SK-N-SH treated with all-trans-retinoic acid at 6 μM for 48 hours (cell line): Measurements from ENCODE around the gene USP26.

Experiments
- ATAC-seq: fragments of 200-7000 bp; cut with Tn5 transposase; 3 replicates; pipeline ENCODE4 v1.9.1; 2020; ENCODE audit warnings: mild to moderate bottlenecking, moderate library complexity
- ARNTL ChIP-seq: fragments of 450-650 bp; formaldehyde crosslinking; IDR thresholded peaks from 2 replicates; pipeline ENCODE4 v1.5.0; 2020; ENCODE audit warnings: low read depth, mild to moderate bottlenecking, moderate library complexity, borderline replicate concordance
- BACH2 ChIP-seq: fragments of 250-450 bp; sonication (Bioruptor Pico); IDR thresholded peaks from 2 replicates; pipeline ENCODE4 v1.9.0; 2021; ENCODE audit warnings: mild to moderate bottlenecking, borderline replicate concordance
- CSDC2 ChIP-seq: fragments of 250-450 bp; sonication (Bioruptor Pico); IDR thresholded peaks from 2 replicates; pipeline ENCODE4 v1.5.0; 2020; ENCODE audit warnings: mild to moderate bottlenecking, moderate library complexity
- GLIS3 ChIP-seq: fragments of 250-450 bp; sonication (Bioruptor Pico); IDR thresholded peaks from 2 replicates; pipeline ENCODE4 v1.5.0; 2020; ENCODE audit warnings: mild to moderate bottlenecking, moderate library complexity
- OSR1 ChIP-seq: fragments of 250-450 bp; sonication (Bioruptor Pico); IDR thresholded peaks from 2 replicates; pipeline ENCODE4 v1.8.0; 2022; ENCODE audit warnings: moderate library complexity, mild to moderate bottlenecking, inconsistent platforms
- PPARA ChIP-seq: fragments of 250-450 bp; sonication (Bioruptor Pico); IDR thresholded peaks from 2 replicates; pipeline ENCODE4 v1.5.0; 2020; ENCODE audit warnings: mild to moderate bottlenecking, borderline replicate concordance
- RARB ChIP-seq: fragments of 250-450 bp; sonication (Bioruptor Pico); IDR thresholded peaks from 2 replicates; pipeline ENCODE4 v1.8.0; 2021; ENCODE audit warnings: mild to moderate bottlenecking, moderate library complexity
- SNAI2 ChIP-seq: fragments of 250-450 bp; sonication (Bioruptor Pico); IDR thresholded peaks from 2 replicates; pipeline ENCODE4 v1.5.0; 2020; ENCODE audit warnings: mild to moderate bottlenecking, moderate library complexity
- TCF4 ChIP-seq: fragments of 250-450 bp; sonication (Bioruptor Pico); IDR thresholded peaks from 2 replicates; pipeline ENCODE4 v1.8.0; 2021; ENCODE audit warnings: mild to moderate bottlenecking, moderate library complexity, borderline replicate concordance
- TOX ChIP-seq: fragments of 250-450 bp; sonication (Bioruptor Pico); IDR thresholded peaks from 2 replicates; pipeline ENCODE4 v1.8.0; 2021; ENCODE audit warnings: mild to moderate bottlenecking, moderate library complexity, borderline replicate concordance
- ZC3H10 ChIP-seq: fragments of 250-450 bp; sonication (Bioruptor Pico); IDR thresholded peaks from 2 replicates; pipeline ENCODE4 v1.5.1; 2021; ENCODE audit warnings: mild to moderate bottlenecking, moderate library complexity
- ZFP3 ChIP-seq: fragments of 250-450 bp; sonication (Bioruptor Pico); IDR thresholded peaks from 2 replicates; pipeline ENCODE4 v1.5.0; 2020; ENCODE audit warnings: mild to moderate bottlenecking, moderate library complexity
- ZFP30 ChIP-seq: fragments of 450-650 bp; formaldehyde crosslinking; IDR thresholded peaks from 2 replicates; pipeline ENCODE4 v1.5.0; 2022; ENCODE audit warnings: mild to moderate bottlenecking, moderate library complexity
- ZNF565 ChIP-seq: fragments of 450-650 bp; formaldehyde crosslinking; conservative IDR thresholded peaks from 2 replicates; pipeline ENCODE4 v1.5.0; 2020; ENCODE audit warnings: low read depth, mild to moderate bottlenecking, moderate library complexity
- ZNF70 ChIP-seq: fragments of 450-650 bp; formaldehyde crosslinking; IDR thresholded peaks from 2 replicates; pipeline ENCODE4 v1.5.0; 2020; ENCODE audit warnings: mild to moderate bottlenecking, moderate library complexity
- ZNF8 ChIP-seq: fragments of 450-650 bp; formaldehyde crosslinking; IDR thresholded peaks from 2 replicates; pipeline ENCODE4 v1.5.0; 2020; ENCODE audit warnings: mild to moderate bottlenecking, moderate library complexity
- TF ChIP-seq, protein P1 (sequence below): fragments of 250-450 bp; sonication (Bioruptor Pico); IDR thresholded peaks from 2 replicates; pipeline ENCODE4 v1.8.0; 2020; ENCODE audit warnings: mild to moderate bottlenecking, moderate library complexity, borderline replicate concordance
- TF ChIP-seq, protein P2 (sequence below): fragments of 250-450 bp; sonication (Bioruptor Pico); IDR thresholded peaks from 2 replicates; pipeline ENCODE4 v1.5.1; 2021; ENCODE audit warnings: mild to moderate bottlenecking, moderate library complexity
- TF ChIP-seq, protein P3 (sequence below): fragments of 250-450 bp; sonication (Bioruptor Pico); IDR thresholded peaks from 2 replicates; pipeline ENCODE4 v1.5.1; 2020; ENCODE audit warnings: low read depth, mild to moderate bottlenecking, moderate library complexity
- TF ChIP-seq, protein P4 (sequence below): fragments of 250-450 bp; sonication (Bioruptor Pico); IDR thresholded peaks from 2 replicates; pipeline ENCODE4 v1.5.0; 2020; ENCODE audit warnings: mild to moderate bottlenecking, moderate library complexity
- TF ChIP-seq, protein P5 (sequence below): fragments of 250-450 bp; sonication (Bioruptor Pico); IDR thresholded peaks from 2 replicates; pipeline ENCODE4 v1.8.0; 2021; ENCODE audit warnings: low read depth, mild to moderate bottlenecking, moderate library complexity, borderline replicate concordance

USP26 gene

DNA sequence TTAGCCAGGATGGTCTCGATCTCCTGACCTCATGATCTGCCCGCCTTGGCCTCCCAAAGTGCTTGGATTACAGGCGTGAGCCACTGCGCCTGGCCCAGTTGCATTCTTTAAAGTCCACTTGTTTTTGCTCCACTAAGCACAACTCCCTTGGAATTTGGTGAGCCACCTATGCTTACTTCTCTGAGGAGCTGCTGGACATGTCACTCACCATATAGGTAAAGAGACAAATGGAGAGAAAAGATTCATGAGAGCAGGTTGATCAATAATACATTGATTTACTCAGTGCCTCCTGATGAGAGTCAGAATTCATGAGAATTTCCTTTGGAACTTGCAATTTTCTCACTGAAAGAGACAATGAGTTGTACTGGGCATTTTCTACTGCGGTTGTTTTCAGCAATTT, 48.2 kb downstream of the USP26 start:
- ATAC-seq: no peak
- TF ChIP-seq ZFP30 (CRISPR knock-in tag) (no peak), TOX (CRISPR knock-in tag) (no peak), GLIS3 (CRISPR knock-in tag) (no peak), ARNTL (CRISPR knock-in tag) (no peak), PPARA (CRISPR knock-in tag) (no peak), CSDC2 (no peak), TCF4 (no peak), ZNF70 (CRISPR knock-in tag) (no peak), RARB (no peak), BACH2 (CRISPR knock-in tag) (no peak), ZNF565 (no peak), SNAI2 (no peak), OSR1 (CRISPR knock-in tag) (no peak), ZNF8 (CRISPR knock-in tag) (no peak)
- TF ChIP-seq, protein P1, sequence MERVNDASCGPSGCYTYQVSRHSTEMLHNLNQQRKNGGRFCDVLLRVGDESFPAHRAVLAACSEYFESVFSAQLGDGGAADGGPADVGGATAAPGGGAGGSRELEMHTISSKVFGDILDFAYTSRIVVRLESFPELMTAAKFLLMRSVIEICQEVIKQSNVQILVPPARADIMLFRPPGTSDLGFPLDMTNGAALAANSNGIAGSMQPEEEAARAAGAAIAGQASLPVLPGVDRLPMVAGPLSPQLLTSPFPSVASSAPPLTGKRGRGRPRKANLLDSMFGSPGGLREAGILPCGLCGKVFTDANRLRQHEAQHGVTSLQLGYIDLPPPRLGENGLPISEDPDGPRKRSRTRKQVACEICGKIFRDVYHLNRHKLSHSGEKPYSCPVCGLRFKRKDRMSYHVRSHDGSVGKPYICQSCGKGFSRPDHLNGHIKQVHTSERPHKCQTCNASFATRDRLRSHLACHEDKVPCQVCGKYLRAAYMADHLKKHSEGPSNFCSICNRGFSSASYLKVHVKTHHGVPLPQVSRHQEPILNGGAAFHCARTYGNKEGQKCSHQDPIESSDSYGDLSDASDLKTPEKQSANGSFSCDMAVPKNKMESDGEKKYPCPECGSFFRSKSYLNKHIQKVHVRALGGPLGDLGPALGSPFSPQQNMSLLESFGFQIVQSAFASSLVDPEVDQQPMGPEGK: no peak
- TF ChIP-seq, protein P2, sequence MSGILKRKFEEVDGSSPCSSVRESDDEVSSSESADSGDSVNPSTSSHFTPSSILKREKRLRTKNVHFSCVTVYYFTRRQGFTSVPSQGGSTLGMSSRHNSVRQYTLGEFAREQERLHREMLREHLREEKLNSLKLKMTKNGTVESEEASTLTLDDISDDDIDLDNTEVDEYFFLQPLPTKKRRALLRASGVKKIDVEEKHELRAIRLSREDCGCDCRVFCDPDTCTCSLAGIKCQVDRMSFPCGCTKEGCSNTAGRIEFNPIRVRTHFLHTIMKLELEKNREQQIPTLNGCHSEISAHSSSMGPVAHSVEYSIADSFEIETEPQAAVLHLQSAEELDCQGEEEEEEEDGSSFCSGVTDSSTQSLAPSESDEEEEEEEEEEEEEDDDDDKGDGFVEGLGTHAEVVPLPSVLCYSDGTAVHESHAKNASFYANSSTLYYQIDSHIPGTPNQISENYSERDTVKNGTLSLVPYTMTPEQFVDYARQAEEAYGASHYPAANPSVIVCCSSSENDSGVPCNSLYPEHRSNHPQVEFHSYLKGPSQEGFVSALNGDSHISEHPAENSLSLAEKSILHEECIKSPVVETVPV (CRISPR knock-in tag): no peak
- TF ChIP-seq, protein P3, sequence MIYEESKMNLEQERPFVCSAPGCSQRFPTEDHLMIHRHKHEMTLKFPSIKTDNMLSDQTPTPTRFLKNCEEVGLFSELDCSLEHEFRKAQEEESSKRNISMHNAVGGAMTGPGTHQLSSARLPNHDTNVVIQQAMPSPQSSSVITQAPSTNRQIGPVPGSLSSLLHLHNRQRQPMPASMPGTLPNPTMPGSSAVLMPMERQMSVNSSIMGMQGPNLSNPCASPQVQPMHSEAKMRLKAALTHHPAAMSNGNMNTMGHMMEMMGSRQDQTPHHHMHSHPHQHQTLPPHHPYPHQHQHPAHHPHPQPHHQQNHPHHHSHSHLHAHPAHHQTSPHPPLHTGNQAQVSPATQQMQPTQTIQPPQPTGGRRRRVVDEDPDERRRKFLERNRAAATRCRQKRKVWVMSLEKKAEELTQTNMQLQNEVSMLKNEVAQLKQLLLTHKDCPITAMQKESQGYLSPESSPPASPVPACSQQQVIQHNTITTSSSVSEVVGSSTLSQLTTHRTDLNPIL: no peak
- TF ChIP-seq, all 23 proteins: peak for 0

DNA sequence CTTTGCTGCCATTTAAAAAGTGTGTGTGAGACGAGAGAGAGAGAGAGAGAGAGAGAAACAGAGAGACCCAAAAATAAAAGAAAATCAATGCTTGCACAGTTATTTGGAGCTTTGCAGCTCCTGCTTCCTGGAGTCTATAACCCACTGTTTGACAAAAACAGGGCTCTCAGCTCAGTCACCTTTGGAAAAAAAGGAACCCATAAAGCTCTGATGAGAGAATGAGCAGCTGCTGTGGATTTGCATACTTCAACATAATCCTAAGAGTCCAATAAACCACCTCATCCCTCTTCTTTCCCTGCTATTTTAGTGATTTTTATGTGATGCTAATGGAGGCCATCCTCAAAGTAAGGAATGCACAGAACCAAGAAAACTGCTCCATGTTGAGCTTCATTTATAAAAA, 50.3 kb downstream of the USP26 start:
- TF ChIP-seq, protein P2 (CRISPR knock-in tag): no peak
- no peak for TF ChIP-seq ZC3H10 (CRISPR knock-in tag)
- no peak for TF ChIP-seq RARB
- TF ChIP-seq, protein P4, sequence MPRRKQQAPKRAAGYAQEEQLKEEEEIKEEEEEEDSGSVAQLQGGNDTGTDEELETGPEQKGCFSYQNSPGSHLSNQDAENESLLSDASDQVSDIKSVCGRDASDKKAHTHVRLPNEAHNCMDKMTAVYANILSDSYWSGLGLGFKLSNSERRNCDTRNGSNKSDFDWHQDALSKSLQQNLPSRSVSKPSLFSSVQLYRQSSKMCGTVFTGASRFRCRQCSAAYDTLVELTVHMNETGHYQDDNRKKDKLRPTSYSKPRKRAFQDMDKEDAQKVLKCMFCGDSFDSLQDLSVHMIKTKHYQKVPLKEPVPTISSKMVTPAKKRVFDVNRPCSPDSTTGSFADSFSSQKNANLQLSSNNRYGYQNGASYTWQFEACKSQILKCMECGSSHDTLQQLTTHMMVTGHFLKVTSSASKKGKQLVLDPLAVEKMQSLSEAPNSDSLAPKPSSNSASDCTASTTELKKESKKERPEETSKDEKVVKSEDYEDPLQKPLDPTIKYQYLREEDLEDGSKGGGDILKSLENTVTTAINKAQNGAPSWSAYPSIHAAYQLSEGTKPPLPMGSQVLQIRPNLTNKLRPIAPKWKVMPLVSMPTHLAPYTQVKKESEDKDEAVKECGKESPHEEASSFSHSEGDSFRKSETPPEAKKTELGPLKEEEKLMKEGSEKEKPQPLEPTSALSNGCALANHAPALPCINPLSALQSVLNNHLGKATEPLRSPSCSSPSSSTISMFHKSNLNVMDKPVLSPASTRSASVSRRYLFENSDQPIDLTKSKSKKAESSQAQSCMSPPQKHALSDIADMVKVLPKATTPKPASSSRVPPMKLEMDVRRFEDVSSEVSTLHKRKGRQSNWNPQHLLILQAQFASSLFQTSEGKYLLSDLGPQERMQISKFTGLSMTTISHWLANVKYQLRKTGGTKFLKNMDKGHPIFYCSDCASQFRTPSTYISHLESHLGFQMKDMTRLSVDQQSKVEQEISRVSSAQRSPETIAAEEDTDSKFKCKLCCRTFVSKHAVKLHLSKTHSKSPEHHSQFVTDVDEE (CRISPR knock-in tag): no peak
- TF ChIP-seq, protein P5, sequence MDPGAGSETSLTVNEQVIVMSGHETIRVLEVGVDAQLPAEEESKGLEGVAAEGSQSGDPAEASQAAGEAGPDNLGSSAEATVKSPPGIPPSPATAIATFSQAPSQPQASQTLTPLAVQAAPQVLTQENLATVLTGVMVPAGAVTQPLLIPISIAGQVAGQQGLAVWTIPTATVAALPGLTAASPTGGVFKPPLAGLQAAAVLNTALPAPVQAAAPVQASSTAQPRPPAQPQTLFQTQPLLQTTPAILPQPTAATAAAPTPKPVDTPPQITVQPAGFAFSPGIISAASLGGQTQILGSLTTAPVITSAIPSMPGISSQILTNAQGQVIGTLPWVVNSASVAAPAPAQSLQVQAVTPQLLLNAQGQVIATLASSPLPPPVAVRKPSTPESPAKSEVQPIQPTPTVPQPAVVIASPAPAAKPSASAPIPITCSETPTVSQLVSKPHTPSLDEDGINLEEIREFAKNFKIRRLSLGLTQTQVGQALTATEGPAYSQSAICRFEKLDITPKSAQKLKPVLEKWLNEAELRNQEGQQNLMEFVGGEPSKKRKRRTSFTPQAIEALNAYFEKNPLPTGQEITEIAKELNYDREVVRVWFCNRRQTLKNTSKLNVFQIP (CRISPR knock-in tag): no peak
- TF ChIP-seq ZFP3: no peak
- TF ChIP-seq ZFP30 (CRISPR knock-in tag): no peak
- TF ChIP-seq BACH2 (CRISPR knock-in tag): no peak
- no peak for TF ChIP-seq PPARA (CRISPR knock-in tag)
- ATAC-seq: no peak

DNA sequence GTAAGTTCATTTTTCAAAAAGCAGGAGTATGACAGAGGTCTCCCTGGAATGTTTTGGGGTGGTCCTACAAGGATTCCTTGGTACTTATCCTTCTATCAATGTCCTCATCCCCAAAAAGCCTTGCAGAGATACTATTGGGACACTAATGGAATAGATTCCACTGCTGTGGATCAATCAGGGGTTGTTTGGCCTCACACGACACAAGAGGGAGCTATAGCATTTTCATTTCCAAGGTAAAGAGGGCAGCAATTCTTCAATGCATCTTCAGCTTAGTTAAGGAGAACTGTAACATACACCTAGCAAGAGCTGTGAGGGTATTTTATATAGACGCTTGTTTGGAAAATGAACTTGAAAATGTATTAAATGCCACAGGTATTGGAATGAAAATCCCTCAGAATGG, 50.9 kb downstream of the USP26 start:
- ATAC-seq: no peak
- TF ChIP-seq CSDC2: no peak
- no peak for TF ChIP-seq TOX (CRISPR knock-in tag)
- TF ChIP-seq TCF4: no peak
- TF ChIP-seq ARNTL (CRISPR knock-in tag): no peak
- TF ChIP-seq, protein P3: no peak
- no peak for TF ChIP-seq ZNF565
- no peak for TF ChIP-seq PPARA (CRISPR knock-in tag)
- TF ChIP-seq, protein P1: no peak
- TF ChIP-seq ZFP3: no peak
- TF ChIP-seq ZC3H10 (CRISPR knock-in tag): no peak
- TF ChIP-seq, protein P5 (CRISPR knock-in tag): no peak
- no peak for TF ChIP-seq ZNF8 (CRISPR knock-in tag)
